Testis (tissue), 2 donors: ENCODE data around the gene ST3GAL5.

Experiments
- POLR2A ChIP-seq: fragments of 450-650 bp; IDR thresholded peaks from one replicate; pipeline ENCODE4 v1.6.1; 2017; ENCODE audit warnings: antibody characterized with exemption, mild to moderate bottlenecking, moderate library complexity
- TF ChIP-seq, protein P1 (sequence below), 3 experiments: fragments of 450-650 bp in 2 of 3; fragments of 200-600 bp in 1 of 3; sonication (generic) in 1 of 3; IDR thresholded peaks; one replicate each; pipeline ENCODE4 v1.5.1; 2016 to 2019; ENCODE audit warnings: antibody characterized with exemption in 3 of 3, mild to moderate bottlenecking in 2 of 3, moderate library complexity in 1 of 3

DNA sequence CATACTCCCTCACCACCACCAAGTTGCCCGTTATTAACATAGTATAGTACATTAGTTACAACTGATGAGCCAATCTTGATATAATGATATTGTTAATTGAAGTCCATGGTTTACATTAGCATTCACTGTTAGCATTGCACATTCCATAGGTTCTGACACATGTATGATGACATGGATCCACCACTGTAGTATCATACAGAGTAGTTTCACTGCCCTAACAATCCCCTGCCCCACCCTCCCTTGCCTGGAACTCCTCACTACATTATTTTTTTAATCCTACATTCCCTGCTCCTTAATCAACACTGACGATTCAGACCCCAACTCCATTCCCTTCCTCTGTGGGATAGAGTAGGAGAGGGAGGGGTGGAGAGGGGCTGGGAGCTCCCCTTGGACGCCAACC is 20.2 kb upstream of the ST3GAL5 start:
- TF ChIP-seq, protein P1, sequence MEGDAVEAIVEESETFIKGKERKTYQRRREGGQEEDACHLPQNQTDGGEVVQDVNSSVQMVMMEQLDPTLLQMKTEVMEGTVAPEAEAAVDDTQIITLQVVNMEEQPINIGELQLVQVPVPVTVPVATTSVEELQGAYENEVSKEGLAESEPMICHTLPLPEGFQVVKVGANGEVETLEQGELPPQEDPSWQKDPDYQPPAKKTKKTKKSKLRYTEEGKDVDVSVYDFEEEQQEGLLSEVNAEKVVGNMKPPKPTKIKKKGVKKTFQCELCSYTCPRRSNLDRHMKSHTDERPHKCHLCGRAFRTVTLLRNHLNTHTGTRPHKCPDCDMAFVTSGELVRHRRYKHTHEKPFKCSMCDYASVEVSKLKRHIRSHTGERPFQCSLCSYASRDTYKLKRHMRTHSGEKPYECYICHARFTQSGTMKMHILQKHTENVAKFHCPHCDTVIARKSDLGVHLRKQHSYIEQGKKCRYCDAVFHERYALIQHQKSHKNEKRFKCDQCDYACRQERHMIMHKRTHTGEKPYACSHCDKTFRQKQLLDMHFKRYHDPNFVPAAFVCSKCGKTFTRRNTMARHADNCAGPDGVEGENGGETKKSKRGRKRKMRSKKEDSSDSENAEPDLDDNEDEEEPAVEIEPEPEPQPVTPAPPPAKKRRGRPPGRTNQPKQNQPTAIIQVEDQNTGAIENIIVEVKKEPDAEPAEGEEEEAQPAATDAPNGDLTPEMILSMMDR (IDR thresholded peaks at IDR 0.05): no peak
- TF ChIP-seq POLR2A: no peak
